ENCODE data around the gene TENM3.

The TENM3 gene

DNA sequence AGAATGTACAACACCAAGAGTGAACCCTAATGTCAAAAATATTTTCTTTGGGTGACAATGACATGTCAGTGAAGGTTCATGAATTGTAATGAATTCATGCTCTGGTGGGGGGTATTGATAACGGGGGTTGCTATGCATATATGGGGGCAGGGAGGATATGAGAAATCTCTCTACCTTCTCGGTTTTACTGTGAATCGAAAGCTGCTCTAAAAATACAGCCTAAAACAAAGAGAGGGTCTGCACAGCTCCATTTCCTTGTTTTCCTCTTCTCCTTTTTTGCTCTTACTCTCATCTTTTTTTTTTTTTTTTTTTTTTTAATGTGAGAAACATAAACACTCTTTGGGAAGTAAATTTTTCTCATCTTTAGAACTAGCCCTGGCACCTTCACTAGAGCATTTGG, 588.2 kb downstream of the TENM3 start:
- DNase-seq = no peak

DNA sequence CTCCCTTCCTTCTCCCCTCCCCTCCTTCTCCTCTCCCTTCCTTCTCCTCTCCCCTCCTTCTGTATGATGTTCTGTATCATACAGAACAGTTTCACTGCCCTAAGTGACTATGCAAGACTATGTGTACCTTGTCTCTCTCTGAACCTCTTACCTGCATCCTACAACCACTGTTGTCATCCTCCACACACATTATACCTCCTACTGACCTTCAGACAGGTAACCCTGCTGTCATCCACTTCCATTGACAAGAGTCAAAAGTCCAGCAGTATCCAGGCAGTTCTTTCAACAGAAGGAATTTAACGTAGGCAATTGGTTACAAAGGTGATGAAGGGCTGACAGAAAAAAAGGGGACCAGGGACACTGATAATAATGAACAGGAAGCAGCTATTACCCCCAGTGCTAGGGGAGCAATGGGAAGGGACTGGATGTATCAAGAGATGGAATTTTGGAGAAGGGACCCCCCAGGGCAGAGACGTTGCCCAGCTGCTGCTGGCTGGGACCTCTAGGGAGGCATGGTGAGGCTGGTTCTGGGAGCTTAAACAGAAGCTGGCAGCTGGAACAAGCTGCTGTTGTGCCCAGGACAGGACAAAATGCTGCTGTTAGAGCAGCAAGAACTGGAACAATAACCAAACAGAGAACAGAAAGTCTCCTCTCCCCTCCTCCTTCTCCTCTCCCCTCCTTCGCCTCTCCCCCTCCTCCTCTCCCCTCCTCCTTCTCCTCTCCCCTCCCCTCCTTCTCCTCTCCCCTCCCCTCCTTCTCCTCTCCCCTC, 589.3 kb downstream of the TENM3 start:
- no peak for DNase-seq

DNA sequence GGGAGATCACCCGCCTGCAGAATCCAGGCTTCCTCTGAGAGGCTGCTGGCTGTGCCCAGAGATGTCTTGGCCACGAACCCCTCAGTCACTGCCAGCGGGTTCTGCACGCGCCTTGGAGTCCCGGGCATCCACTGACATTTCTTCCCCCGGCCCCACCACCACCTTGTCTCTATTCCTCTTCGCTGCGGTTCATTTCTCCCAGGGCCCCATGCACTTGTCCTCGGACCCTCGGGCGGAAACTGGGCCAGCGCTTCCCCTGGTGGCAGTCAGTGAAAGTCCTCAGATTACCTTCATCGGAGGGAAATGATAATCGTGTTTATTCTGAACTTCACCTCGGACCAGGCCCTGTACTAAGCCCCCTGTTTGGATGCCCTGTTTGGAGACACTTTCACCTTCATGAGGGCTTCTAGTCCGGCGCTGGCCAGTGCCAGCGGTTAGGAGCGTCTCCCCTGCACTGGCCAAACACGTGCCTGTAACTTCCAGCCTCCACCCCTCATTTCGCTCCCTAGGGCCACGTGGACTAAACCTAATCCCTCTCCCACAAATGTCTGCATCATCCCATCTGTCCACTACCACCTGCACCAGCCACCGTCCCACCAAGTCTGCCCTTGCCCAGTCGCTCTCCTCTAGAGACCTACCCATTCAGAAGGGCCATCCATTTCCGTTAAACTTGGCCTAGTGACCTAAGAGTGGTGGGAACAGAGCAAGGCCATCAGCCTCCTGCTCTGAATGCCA, 592.0 kb downstream of the TENM3 start:
- no peak for DNase-seq

DNA sequence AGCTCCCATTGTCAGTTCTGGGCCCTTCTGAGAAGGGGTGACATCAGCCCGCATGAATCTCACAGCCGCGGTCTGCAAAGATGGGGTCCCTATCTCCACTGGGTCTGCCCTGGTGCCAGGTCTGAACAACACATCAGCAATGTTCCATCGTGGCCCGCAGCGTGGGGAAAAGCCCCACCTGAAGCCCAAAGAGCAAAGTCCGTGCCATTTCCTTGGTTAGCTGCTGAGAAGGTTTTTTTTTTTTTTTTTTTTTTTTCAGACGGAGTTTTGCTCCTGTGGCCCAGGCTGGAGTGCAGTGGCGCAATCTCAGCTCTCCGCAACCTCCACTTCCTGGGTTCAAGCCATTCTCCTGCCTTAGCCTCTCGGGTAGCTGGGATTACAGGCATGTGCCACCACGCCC, 594.6 kb downstream of the TENM3 start:
- no peak for DNase-seq

DNA sequence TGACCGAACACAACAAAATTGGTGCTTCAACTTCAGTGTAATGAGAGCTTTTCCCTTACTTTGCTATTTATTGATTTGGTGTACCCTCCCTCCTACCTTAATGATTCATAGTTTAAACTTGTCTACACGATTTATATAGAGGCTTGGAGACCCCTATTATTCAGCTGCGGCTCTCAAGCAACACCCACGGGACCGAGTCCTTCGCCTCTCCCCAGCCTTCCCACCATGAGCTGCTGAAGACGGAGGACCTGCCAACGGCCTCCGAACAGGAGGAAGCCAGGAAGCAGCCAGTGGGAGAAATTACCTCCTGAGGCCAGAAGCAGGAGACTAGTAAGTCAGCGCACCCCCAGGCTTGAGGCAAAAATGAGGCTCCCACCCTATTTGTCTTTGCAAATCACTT, 595.3 kb downstream of the TENM3 start:
- DNase-seq = no peak

DNA sequence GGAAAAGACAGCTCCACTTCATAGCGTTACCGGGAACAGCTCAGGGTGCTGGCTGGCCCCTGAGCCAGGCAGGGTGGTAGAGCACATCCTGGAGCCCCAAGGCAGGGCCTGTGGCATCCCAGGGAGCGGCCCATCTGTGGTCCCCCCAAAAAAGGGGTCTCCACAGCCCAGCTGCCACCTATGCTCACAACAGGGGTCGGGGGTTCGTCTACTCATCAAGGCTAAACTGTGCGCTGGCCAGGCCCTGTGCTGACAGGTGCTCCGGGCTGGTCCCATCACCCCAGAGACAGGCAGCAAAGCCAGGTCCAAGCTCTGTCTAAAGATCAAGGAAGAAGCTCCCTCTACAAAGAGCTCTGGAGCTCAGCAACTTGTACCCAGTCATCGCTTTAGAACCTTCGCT, 596.1 kb downstream of the TENM3 start:
- DNase-seq = no peak

DNA sequence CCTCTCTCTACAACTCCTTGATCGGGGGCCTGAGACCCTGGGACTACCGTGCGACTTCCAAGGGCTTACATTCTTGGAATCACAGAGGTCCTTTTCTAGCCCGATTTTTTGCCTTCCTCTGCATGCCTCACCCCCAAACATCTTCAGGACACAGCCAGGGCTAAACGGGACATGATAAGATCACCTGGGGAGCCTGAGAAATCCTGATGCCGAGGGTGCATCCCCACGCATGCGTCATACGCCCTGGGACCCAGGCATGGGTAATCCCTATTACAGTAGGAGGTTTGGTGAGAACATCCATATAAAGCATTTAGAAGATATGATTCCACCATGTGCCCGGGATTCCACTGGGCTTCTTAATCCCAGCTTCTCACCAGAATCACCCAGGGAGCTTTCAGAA, 596.9 kb downstream of the TENM3 start:
- DNase-seq = no peak

DNA sequence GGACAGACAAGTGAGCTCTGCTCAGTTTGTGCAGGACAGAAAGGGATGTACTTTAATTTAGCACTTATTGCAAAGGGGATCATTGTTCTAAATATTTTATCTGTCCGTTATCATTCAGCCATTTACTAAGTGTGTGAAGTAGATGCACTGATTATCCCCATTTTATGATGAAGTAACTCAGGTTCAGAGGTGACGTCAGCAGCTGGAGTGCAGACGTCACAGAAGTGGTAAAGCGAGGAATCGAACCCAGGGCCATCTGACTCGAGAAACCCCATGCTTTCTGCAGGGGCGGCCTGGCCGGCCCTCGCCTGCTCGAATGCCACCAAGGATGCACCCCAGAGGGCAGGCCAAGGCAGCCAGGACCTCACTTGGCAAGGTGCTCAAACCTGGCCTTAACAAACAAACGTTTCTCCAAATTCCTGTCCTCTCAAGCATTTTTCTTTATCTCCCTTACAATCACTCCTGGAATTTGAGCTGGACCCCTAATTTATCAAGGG, 599.0 kb downstream of the TENM3 start:
- no peak for DNase-seq

DNA sequence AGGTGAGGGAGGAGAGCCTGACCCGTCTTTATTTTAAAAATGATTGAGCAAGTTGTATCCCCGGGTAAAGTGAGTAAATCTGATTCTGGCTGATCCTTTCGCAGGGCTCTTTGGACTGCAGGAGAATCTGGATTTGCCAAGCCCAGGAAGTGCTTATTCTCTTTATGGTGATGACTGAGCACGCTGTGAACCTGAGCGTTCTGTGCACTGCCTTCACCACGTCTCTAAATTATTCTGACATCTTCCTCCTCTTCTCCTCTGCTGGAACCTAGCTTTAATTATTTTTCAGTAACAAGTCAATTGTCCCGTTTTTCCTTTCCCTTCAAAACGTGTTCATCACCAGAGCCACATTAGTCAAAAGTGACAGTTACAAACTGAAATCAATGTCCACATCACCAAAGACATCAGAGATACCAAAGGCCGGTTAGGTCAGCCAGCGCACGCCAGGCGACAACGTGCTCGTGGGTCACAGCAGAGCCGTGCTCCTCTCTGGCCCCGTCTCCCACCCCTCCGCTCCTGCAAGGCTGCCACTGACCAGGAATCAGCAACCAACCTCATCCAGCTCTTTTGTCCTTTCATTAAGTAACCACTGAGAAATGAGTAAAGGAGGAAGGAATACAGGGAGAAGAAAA, 599.7 kb downstream of the TENM3 start:
- no peak for DNase-seq

DNA sequence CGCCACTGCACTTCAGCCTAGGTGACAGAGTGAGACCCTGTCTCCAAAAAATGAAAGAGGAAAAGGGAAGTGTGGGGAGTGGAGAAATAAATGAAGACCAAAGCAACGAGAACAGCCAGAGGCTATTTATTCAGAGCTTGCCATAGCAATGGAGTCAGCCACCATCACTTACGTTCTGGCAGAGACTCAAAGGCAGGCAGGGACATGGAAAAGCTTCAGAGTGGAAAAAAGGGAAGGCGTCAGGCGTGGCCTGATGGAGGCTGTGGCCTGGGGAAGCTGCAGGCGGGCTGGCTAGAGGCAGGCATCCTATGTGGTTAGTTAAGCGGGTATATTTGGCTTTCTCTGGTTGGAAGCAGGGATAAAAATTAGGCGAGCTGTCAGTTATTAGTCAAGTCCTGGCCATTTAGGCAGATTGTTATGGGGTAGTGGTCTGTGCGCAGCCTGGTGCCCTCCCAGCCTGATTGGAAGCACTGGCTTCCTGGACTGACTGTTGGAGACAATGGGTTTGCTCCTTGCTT, 600.7 kb downstream of the TENM3 start:
- no peak for DNase-seq

DNA sequence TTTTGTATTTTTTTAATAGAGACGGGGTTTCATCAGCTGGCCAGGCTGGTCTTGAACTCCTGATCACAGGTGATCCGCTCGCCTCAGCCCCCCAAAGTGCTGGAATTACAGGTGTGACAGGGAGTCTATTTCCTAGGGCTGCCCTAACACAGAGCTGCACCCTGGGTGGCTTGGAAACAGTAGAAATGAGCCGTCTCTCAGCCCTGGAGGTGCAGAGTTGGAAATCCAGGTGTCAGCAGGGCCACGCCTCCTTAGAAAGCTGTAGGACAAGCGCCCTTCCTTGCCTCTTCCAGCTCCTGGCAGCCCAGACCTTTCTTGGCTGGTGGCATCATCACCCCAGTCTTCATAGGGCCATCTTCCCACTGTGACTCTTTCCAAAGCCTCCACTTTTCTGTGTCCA, 602.4 kb downstream of the TENM3 start:
- no peak for DNase-seq

DNA sequence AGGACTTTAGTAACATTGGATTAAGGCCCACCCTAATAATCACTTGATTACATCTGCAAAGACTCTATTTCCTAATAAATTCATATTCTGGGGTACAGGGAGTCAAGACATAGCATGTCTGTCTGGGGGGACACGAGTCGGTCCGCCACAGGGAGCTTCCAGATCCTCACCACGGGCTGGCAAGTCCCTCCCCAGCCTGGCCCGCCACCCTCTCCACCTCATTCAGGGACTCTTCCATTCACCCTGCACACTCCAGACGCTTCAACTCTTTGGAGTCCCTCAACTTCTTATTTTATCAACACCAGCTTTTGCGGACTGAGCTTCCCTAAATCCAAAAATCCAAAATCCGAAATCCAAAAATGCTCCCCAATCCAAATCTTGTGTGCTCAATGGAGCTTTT, 602.8 kb downstream of the TENM3 start:
- no peak for DNase-seq

DNA sequence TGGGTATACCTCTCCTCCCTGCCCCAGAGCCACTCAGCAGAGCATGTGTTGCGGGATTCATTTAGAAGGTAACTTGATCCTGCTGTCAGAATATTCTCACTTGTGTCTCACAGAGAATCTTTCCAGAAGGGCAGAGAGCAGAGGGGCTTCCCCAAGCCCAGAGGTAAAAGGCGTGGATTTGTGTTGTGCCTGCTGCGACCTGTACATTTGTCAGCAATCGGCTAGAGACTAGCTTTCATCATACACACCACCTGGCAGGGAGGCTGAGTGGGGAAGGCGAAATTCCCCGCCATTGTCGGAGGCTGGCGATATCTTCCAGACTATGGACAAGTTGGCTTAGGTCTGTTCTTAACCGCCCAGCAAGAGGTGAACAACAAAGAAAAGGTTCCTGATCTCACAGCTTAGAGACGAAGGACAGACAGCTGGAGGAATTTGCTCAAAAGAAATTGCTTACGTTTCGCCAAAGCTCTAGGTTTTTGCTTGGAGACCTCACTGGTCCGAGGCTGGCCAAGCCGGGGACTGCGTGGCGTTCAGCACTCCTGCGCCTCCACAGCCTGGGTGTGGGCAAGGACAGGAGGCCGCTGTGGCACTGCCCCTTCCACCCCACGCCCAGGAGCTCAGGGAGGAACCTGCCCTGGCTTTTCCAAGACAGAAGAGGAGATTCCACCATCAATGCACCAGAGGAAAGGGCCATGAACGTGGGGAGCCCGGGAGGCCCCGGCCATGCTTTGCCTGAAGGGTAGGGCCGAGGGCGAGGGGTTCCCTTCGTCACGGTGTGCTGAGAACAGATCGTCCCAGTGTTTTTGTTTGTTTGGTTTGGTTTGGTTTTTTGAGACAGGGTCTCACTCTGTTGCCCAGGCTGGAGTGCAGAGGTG, 604.6 kb downstream of the TENM3 start:
- DNase-seq = no peak

DNA sequence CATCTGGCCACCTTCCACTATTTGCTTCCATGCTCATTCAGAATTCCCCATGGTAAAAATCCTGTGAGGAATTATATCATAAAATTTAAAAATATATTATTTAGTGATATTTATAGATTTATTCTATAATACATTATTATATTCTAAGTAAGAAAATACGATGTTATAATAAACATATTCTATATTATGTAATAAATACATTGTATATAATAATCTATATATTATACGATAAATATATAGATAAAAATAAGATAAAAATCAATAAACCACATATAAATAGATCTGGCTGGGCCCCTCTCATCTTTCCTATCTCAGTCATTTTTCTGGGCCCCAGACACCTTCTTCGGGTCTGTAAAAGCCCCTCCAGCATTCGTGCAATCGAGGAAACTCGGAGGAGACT, 605.5 kb downstream of the TENM3 start:
- no peak for DNase-seq

Measured in NCI-H1930 (cell line).